SU-DHL-6 (cell line): ENCODE measurements around the gene AQP11.

Source experiments
- H2AFZ ChIP-seq: fragments of 200-600 bp; sonication (generic); 2 replicates; pipeline ENCODE4 v1.6.1; 2014; ENCODE audit warnings: low read depth, mild to moderate bottlenecking, moderate library complexity, mixed read lengths, antibody characterized with exemption, low read length; ENCODE audit not compliant: severe bottlenecking
- H3F3A ChIP-seq: fragments of 200-600 bp; shearing (Covaris generic); 2 replicates; pipeline ENCODE4 v1.6.0; 2016; ENCODE audit warnings: antibody characterized with exemption, mild to moderate bottlenecking; ENCODE audit not compliant: insufficient read depth
- H3K27ac ChIP-seq: fragments of 200-600 bp; sonication (generic); 2 replicates; pipeline ENCODE4 v1.5.1; 2016; ENCODE audit warnings: low read depth, mild to moderate bottlenecking, low read length, moderate library complexity, mixed read lengths
- H3K27me3 ChIP-seq: fragments of 200-600 bp; sonication (generic), shearing (Covaris generic); 2 replicates; pipeline ENCODE4 v1.6.0; 2014; ENCODE audit warnings: mild to moderate bottlenecking, low read length
- H3K36me3 ChIP-seq: fragments of 200-600 bp; sonication (generic); 2 replicates; pipeline ENCODE4 v1.6.1; 2014; ENCODE audit warnings: mild to moderate bottlenecking, low read length, mixed read lengths
- H3K4me2 ChIP-seq: fragments of 300-600, 200-600 bp; shearing (Covaris generic), sonication (generic); 2 replicates; pipeline ENCODE4 v1.6.0; 2014; ENCODE audit warnings: low read length, low read depth, mild to moderate bottlenecking; ENCODE audit not compliant: poor library complexity, severe bottlenecking
- H3K4me3 ChIP-seq: fragments of 200-600 bp; sonication (generic); 2 replicates; pipeline ENCODE4 v1.5.1; 2014; ENCODE audit warnings: antibody characterized with exemption, low read length, mild to moderate bottlenecking, mixed read lengths; ENCODE audit not compliant: insufficient read depth, poor library complexity, severe bottlenecking
- H3K79me2 ChIP-seq: fragments of 200-600 bp; sonication (generic); 2 replicates; pipeline ENCODE4 v1.6.1; 2014; ENCODE audit warnings: mild to moderate bottlenecking, low read length, moderate library complexity; ENCODE audit not compliant: insufficient read depth
- H3K9ac ChIP-seq: fragments of 200-600 bp; sonication (generic); 2 replicates; pipeline ENCODE4 v1.7.0; 2014; ENCODE audit warnings: mild to moderate bottlenecking, low read length
- H3K9me2 ChIP-seq: fragments of 200-600 bp; sonication (generic); replicated peaks from 2 replicates; pipeline ENCODE4 v1.6.1; 2014; ENCODE audit warnings: low read length; ENCODE audit not compliant: insufficient read depth
- H3K9me3 ChIP-seq: fragments of 200-600 bp; sonication (generic); 2 replicates; pipeline ENCODE4 v1.6.1; 2014; ENCODE audit warnings: low read length, mixed read lengths; ENCODE audit not compliant: insufficient read depth
- H4K20me1 ChIP-seq: fragments of 200-600 bp; sonication (generic); 2 replicates; pipeline ENCODE4 v1.6.1; 2014; ENCODE audit warnings: low read depth, mild to moderate bottlenecking, antibody characterized with exemption, low read length, moderate library complexity, mixed read lengths
- EZH2phosphoT487 ChIP-seq: fragments of 200-600 bp; sonication (generic), shearing (Covaris generic); conservative IDR thresholded peaks from 2 replicates; pipeline ENCODE4 v1.6.1; 2018; ENCODE audit warnings: mild to moderate bottlenecking, antibody characterized with exemption, low read length, moderate library complexity, mixed read lengths
- TF ChIP-seq, protein P1 (sequence below): fragments of 200-600 bp; sonication (generic); IDR thresholded peaks from one replicate; pipeline ENCODE4 v1.5.1; 2017; ENCODE audit warnings: antibody characterized with exemption, mild to moderate bottlenecking, low read length, moderate library complexity; ENCODE audit not compliant: insufficient read depth, poor library complexity, severe bottlenecking

AQP11 gene

DNA sequence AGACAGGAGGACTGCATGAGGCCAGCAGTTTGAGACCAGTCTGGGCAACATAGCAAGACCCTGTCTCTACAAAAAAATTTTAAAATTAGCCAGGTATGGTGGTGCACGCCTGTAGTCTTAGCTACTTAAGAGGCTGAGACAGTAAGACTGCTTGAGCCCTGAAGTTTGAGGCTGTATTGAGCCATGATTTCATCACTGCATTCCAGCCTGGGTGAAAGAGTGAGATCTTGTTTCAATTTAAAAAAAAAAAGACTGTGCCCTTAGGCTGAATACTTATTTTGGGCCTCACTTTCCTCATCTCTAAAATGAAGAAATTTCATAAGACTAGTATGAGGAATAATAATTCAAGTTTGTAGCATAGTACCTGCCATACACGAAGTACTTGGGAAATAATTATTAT lies 6.9 kb downstream of the AQP11 start:
- Histone ChIP-seq H3K4me2 (no peak overlapping the region), H3K36me3 (no peaks in the 10 kb centered on the region), H3K9me2 (no peaks in the 10 kb centered on the region), H3K9me3 (no peaks in the 10 kb centered on the region), H3F3A (no peaks in the 10 kb centered on the region), H3K79me2 (no peaks in the 10 kb centered on the region), H3K9ac (no peak overlapping the region), H3K27me3 (no peaks in the 10 kb centered on the region), H3K27ac (no peak overlapping the region), H3K4me3 (no peak overlapping the region), H2AFZ (no peak overlapping the region), H4K20me1 (no peaks in the 10 kb centered on the region)
- TF ChIP-seq, protein P1, sequence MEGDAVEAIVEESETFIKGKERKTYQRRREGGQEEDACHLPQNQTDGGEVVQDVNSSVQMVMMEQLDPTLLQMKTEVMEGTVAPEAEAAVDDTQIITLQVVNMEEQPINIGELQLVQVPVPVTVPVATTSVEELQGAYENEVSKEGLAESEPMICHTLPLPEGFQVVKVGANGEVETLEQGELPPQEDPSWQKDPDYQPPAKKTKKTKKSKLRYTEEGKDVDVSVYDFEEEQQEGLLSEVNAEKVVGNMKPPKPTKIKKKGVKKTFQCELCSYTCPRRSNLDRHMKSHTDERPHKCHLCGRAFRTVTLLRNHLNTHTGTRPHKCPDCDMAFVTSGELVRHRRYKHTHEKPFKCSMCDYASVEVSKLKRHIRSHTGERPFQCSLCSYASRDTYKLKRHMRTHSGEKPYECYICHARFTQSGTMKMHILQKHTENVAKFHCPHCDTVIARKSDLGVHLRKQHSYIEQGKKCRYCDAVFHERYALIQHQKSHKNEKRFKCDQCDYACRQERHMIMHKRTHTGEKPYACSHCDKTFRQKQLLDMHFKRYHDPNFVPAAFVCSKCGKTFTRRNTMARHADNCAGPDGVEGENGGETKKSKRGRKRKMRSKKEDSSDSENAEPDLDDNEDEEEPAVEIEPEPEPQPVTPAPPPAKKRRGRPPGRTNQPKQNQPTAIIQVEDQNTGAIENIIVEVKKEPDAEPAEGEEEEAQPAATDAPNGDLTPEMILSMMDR = no peak
- no peak for TF ChIP-seq EZH2phosphoT487

DNA sequence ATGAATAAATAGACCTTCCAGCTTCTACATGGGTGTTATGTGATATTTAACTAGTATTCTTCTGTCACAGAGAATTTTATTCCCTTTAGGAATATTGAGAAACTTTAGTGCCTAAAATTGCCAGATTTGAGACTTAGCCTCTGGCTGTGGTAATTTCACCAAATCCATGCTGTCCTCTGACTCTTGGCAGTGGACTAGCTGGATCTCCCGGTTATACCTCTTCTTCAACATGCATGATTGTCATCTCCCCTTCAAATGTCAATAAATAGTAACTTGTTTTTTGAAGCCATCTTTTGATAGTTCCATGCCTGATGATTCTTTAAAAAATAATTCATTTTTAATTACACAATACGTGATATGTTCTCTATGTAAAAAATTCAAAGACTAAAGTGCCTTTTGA lies 8.4 kb downstream of the AQP11 start:
- H3K4me2 ChIP-seq = no peak overlapping the region
- no peak overlapping the region for H3K27ac ChIP-seq
- H2AFZ ChIP-seq = no peak overlapping the region
- H3K4me3 ChIP-seq = no peak overlapping the region
- TF ChIP-seq, protein P1 = no peak
- no peak for TF ChIP-seq EZH2phosphoT487
- H3K9me3 ChIP-seq = no peaks in the 10 kb centered on the region
- no peaks in the 10 kb centered on the region for H4K20me1 ChIP-seq
- H3K79me2 ChIP-seq = no peaks in the 10 kb centered on the region
- H3K9ac ChIP-seq = no peak overlapping the region
- H3K9me2 ChIP-seq = no peaks in the 10 kb centered on the region
- H3K36me3 ChIP-seq = no peaks in the 10 kb centered on the region
- H3K27me3 ChIP-seq = no peaks in the 10 kb centered on the region
- H3F3A ChIP-seq = no peaks in the 10 kb centered on the region

DNA sequence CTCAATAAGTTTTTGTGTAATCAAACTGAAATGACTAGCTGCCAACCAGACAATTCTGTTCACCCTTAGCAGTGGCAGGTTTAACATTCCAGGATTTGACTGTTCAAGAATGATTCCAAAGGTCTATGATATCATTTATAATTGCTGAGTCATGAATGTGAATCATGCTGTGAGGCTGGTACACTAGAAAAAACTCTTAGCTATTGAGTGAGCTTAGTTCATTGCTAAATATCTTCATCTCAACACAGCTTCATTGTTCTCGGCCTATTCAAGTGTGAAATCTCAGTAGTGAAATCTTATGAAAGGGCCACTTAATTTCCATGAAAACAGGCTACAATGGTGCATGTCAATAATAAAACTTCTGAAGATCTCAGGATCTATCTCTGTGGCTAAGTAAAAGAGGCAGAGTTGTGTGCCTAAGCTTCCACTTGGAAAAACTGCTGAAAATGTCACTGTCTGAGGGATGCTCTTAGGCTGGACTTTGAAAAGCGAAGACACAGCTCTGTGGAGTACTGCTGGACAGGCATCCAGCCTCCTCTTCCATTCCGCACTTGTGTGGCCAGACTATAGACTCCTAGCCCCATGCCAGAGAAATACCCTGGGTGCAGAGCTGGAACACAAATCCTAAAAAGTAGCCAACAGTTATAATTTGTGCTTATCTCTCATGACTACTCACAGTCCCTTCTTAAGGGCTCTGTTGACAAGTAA lies 12.8 kb downstream of the AQP11 start:
- 0 out of 2 replicates have a peak, but pooled peaks cover 3% of the 10 kb centered on the region for H3K36me3 ChIP-seq
- no peak overlapping the region for H3K27ac ChIP-seq
- H3K4me3 ChIP-seq = no peak overlapping the region
- no peak for TF ChIP-seq EZH2phosphoT487
- TF ChIP-seq, protein P1 = no peak
- no peaks in the 10 kb centered on the region for H3K9me3 ChIP-seq
- no peak overlapping the region for H3K9ac ChIP-seq
- H3K27me3 ChIP-seq = no peaks in the 10 kb centered on the region
- H3K79me2 ChIP-seq = no peaks in the 10 kb centered on the region
- H2AFZ ChIP-seq = no peak overlapping the region
- H3K4me2 ChIP-seq = no peak overlapping the region
- no peaks in the 10 kb centered on the region for H3F3A ChIP-seq
- no peaks in the 10 kb centered on the region for H3K9me2 ChIP-seq
- no peaks in the 10 kb centered on the region for H4K20me1 ChIP-seq
